Thoracic aorta (tissue), 2 donors: ENCODE measurements around the gene PEX14. TPM values are rescaled to one million over a fixed set of nuclear protein-coding genes. Genes with fewer than 3 reads are reported as not detected.

Experiments used
- ATAC-seq: fragments of 150-250 bp; one replicate; pipeline ENCODE4 v1.8.0; 2017; ENCODE audit warnings: low read depth; ENCODE audit not compliant: insufficient number of reproducible peaks, low FRiP score
- DNase-seq: peaks from one replicate; pipeline ENCODE4 v3.0.0-alpha.2; 2020; ENCODE audit warnings: low spot score
- H3K27ac ChIP-seq, 2 donors: fragments of 200-600 bp; sonication (generic); 1 replicate in 1 of 2; 2 replicates in 1 of 2; pipeline ENCODE4 v1.5.1; 2016; ENCODE audit warnings: mild to moderate bottlenecking in 2 of 2, moderate library complexity in 2 of 2
- H3K27me3 ChIP-seq: fragments of 200-600 bp; sonication (generic); replicated peaks from 2 replicates; pipeline ENCODE4 v1.6.0; 2016; ENCODE audit warnings: mild to moderate bottlenecking; ENCODE audit not compliant: insufficient read depth
- H3K36me3 ChIP-seq: fragments of 200-600 bp; sonication (generic); one replicate; pipeline ENCODE4 v1.5.1; 2016
- H3K4me1 ChIP-seq, 2 donors: fragments of 200-600 bp; sonication (generic); 1 replicate in 1 of 2; 2 replicates in 1 of 2; pipeline versions ENCODE4 v1.5.1 to v1.6.0; 2016; ENCODE audit warnings: low read depth in 2 of 2, mild to moderate bottlenecking in 1 of 2; ENCODE audit not compliant: control insufficient read depth in 1 of 2
- H3K4me3 ChIP-seq: fragments of 200-600 bp; sonication (generic); 2 replicates; pipeline ENCODE4 v1.5.1; 2016; ENCODE audit warnings: mild to moderate bottlenecking
- H3K9me3 ChIP-seq: fragments of 200-600 bp; sonication (generic); 2 replicates; pipeline ENCODE4 v1.5.1; 2016
- total RNA-seq, 2 donors: library from RNA; depleted of rRNA; stranded (reverse); fragments of >200 nt; gene quantifications; one replicate each; pipeline versions ENCODE4 v1.1.0 to v1.2.3, GENCODE V29; 2016
- TF ChIP-seq, protein P1 (sequence below): fragments of 200-600 bp; sonication (generic); IDR thresholded peaks from one replicate; pipeline ENCODE4 v1.5.1; 2019; ENCODE audit warnings: antibody characterized with exemption

PEX14 gene
- total RNA-seq, 2 donors from 2014 or later: 11.5 to 22.6 TPM

DNA sequence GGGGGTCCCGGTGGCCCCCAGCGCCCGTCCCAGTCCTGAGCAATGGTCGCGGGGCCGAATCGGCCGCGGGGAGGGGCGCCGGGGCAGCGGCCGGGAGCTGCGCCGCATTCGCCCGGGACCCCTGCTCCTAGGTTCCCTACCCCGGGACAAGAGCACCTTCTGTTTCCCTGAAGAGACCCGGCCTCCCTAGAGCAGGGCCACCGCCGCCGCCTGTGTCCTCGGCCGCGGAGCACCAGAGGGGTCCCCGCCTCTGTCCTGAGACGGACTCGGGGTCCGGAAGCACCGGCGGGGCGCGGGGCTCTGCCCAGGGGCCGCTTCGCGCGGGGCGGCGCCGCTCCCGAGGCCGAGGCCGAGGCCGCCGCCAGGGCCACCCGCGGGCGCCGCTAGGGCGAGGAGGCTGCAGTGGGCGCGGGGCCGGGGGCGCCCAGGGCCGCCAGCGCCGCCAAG, 163.8 kb downstream of the PEX14 start:
- H3K27ac ChIP-seq: peak overlapping the region; percentile 84 to 96
- TF ChIP-seq, protein P1, sequence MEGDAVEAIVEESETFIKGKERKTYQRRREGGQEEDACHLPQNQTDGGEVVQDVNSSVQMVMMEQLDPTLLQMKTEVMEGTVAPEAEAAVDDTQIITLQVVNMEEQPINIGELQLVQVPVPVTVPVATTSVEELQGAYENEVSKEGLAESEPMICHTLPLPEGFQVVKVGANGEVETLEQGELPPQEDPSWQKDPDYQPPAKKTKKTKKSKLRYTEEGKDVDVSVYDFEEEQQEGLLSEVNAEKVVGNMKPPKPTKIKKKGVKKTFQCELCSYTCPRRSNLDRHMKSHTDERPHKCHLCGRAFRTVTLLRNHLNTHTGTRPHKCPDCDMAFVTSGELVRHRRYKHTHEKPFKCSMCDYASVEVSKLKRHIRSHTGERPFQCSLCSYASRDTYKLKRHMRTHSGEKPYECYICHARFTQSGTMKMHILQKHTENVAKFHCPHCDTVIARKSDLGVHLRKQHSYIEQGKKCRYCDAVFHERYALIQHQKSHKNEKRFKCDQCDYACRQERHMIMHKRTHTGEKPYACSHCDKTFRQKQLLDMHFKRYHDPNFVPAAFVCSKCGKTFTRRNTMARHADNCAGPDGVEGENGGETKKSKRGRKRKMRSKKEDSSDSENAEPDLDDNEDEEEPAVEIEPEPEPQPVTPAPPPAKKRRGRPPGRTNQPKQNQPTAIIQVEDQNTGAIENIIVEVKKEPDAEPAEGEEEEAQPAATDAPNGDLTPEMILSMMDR: no peak
- peak overlapping the region; percentile 50 for H3K4me3 ChIP-seq
- no peaks in the 10 kb centered on the region for H3K27me3 ChIP-seq
- H3K36me3 ChIP-seq: peaks cover 9% of the 10 kb centered on the region
- no peaks in the 10 kb centered on the region for H3K9me3 ChIP-seq
- no peak for ATAC-seq
- H3K4me1 ChIP-seq: peaks cover 26 to 61% of the 10 kb centered on the region in 2 donors
- DNase-seq: no peak

DNA sequence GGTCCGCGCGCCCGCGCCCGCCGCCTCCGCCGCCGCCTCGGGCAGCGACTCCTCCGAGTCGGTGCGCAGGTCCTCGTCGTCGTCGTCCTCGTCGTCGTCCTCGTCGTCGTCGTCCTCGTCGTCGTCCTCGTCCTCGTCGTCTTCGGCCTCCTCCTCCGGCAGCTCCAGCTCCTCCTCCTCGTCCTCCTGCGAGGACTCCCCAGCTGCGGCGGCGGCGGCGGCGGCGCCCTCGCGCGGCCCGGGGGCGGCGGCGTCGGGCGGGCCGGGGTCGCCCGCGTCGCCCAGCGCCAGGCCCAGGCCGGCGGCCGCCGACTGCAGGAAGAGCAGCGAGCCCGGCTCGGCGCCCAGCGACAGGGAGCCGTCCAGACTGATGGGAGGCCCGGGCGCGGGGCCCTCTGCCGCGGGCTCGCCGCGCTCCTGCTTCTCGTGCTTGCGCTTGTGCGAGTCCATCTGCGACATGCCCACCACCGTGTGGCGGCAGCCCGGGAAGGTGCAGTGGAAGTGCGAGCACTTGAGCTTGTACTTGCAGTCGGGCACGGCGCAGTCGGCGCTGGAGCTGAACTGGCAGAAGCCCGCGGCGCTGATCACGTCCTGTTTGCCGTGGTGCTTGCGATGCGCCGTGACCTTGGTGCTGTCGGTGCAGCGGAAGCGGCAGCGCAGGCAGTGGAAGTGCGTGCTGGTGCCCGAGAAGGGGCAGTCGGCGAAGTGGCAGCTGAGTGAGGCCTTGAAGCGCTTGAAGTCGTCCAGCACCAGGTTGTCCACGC, 164.4 kb downstream of the PEX14 start:
- Histone ChIP-seq H3K27ac (no peak overlapping the region), H3K27me3 (no peaks in the 10 kb centered on the region), H3K9me3 (no peaks in the 10 kb centered on the region), H3K36me3 (peaks cover 13% of the 10 kb centered on the region), H3K4me3 (no peak overlapping the region), H3K4me1 (peaks cover 22 to 55% of the 10 kb centered on the region in 2 donors)
- no peak for DNase-seq
- TF ChIP-seq, protein P1: no peak
- no peak for ATAC-seq

DNA sequence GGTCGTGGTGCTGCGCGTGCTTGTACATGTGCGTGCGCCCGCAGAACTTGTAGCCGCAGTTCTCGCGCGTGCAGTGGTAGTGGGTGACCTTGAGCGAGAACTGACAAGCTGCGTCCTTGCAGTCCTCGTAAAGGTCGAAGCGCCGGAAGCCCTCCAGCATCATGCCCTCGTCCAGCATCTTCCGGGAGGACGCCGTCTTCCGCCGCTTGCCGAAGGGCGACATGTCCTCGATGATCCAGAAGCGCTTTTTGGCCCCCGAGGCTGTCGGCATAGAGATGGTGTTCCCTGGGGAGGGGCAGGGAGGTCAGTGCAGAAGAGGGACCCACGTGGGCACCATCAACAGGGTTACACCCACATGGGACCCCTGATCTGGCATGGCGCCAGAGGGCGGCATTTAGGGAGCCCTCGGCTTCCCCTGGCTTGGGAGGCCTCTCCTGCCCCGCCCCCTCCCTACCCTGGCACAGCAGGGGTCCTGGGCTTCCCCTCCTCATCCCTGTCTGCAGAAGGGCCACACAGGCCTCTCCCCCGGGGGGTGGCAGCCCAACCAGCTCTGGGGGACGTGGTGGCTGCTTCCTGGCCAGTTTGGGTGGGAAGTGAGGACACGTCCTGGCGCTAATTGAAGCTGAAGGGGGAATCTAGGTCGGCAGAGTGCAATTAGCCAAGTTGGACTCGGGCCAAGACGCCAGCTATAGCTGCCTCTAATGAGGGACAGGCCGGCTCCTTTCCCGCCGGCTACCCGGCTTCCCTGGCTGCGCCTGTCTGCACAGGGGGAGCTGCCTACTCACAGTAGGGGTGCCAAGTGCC, 165.2 kb downstream of the PEX14 start:
- peaks cover 21% of the 10 kb centered on the region for H3K36me3 ChIP-seq

DNA sequence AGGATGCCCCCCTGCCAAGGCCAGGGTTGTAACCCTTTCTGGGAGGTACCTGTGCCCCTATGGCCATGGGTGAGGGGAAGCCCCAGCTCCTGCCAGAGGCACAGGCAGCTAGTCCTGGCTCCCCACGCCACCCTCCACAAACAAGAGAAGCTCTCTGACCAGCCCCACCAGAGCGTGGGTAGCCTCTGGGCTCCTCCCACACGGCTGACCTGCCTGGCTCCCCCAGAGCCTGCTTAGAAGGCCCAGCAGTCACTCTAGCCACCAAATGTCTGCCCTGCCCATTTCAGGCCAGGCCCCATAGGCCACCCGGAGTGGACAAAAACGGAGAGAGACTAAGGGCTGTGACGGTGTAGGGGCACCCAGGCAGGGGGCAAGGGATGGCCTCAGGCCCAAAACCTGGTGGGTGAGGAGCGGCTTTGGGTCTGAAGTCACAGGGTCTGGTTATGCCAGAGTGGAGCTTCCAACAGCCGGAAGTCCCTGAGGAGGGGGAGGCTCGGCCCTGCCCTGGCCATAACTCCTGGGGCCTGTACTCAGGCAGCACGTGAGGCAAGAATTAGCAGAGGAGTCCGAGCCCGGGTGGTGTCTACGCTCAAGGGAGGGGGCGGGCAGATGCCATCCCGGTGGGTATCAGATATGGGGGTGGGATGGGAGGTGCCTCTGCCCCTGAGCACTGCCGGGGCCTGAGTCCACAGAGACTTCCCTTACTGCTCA, 166.2 kb downstream of the PEX14 start:
- H3K4me1 ChIP-seq: peaks cover 10 to 37% of the 10 kb centered on the region in 2 donors

More for the DNA sequence above, 165.2 kb downstream of the PEX14 start:
- H3K4me3 ChIP-seq: no peak overlapping the region
- peaks cover 16 to 47% of the 10 kb centered on the region in 2 donors for H3K4me1 ChIP-seq
- H3K27me3 ChIP-seq: no peaks in the 10 kb centered on the region
- peak overlapping the region; percentile 61 to 72 for H3K27ac ChIP-seq
- TF ChIP-seq, protein P1: no peak
- no peak for DNase-seq
- no peak for ATAC-seq
- H3K9me3 ChIP-seq: no peaks in the 10 kb centered on the region

More for the DNA sequence above, 166.2 kb downstream of the PEX14 start:
- Histone ChIP-seq H3K4me3 (no peak overlapping the region), H3K27ac (peak overlapping the region; percentile 61 to 72), H3K27me3 (no peaks in the 10 kb centered on the region), H3K36me3 (peaks cover 26% of the 10 kb centered on the region), H3K9me3 (no peaks in the 10 kb centered on the region)
- DNase-seq: no peak
- TF ChIP-seq, protein P1: no peak
- no peak for ATAC-seq
